BJ (cell line): ENCODE measurements around the gene SIGLECL1. TPM values are rescaled to one million over a fixed set of nuclear protein-coding genes. Genes with fewer than 3 reads are reported as not detected.

Experiments
- CTCF ChIA-PET: fragments of 350-600 bp; formaldehyde crosslinking; extraction: SDS; loops from one replicate; lab custom pipeline; 2021; ENCODE audit warnings: antibody characterized with exemption, inconsistent platforms; lab: Yijun Ruan, JAX
- POLR2A ChIA-PET: fragments of 300-600 bp; sonication (Branson Sonifier 250); formaldehyde crosslinking; extraction: SDS; loops from one replicate; lab custom pipeline; 2021; ENCODE audit warnings: antibody characterized with exemption; lab: Charles Lee
- DNase-seq: peaks from one replicate; pipeline ENCODE4 v3.0.0-alpha.2; 2011; ENCODE audit warnings: low read depth
- H3K27me3 ChIP-seq: 2 replicates; pipeline ENCODE4 v1.6.0; 2011; ENCODE audit warnings: low read length; ENCODE audit not compliant: control insufficient read depth, insufficient read depth
- H3K36me3 ChIP-seq: 2 replicates; pipeline ENCODE4 v1.5.1; 2011; ENCODE audit warnings: low read length; ENCODE audit not compliant: control insufficient read depth, insufficient read depth
- H3K4me3 ChIP-seq: 2 replicates; pipeline ENCODE4 v1.5.1; 2011; ENCODE audit warnings: low read depth, mild to moderate bottlenecking, control low read depth, low read length
- polyA plus RNA-seq: library from polyadenylated mRNA; depleted of rRNA; stranded (reverse); fragments of >200 nt; gene quantifications from 2 replicates; pipeline ENCODE4 v1.2.3, GENCODE V29; 2011
- TF ChIP-seq, protein P1 (sequence below): IDR thresholded peaks from 2 replicates; pipeline ENCODE4 v1.5.1; 2011; ENCODE audit warnings: low read depth, mild to moderate bottlenecking, control low read depth, inconsistent platforms, low read length, moderate library complexity; ENCODE audit not compliant: insufficient read depth

SIGLECL1 gene
- polyA plus RNA-seq, 1 experiment = not detected

DNA sequence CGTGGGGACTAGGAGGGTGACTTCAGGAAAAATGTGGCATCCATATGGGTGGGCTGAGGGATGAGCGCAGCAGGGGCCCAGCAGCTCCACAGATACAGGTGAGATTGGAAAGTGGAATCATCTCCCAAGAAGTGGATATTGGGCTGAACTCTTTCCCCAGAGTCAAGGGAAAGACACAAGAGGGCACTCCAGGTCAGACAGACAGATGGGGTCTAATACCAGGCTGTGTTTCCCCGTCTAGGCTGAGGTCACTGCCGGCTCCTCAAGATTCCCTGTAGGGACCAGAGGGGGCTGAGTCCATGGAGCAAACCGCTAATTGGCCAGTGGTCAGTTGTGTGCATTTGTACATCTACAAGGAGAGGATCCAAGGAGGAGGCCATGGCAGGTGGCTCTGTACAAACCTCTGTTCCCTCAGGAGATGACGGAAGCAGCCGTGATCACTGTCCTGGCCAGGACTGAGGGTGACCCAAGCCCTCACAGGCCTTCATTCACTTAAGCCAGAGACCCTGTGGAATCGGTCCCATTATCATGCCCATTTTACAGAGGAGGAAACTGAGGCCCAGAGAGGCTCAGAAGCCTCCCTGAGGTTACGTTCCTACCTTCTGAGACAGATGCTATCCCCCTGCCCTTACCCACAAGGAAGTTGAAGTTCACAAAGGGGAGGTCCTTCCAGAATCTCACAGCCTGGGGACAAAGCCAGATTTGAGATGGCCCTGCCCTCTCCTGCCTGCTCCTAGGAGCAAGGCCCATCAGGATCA is 45.6 kb downstream of the SIGLECL1 start:
- CTCF ChIA-PET = no interaction called here
- TF ChIP-seq, protein P1, sequence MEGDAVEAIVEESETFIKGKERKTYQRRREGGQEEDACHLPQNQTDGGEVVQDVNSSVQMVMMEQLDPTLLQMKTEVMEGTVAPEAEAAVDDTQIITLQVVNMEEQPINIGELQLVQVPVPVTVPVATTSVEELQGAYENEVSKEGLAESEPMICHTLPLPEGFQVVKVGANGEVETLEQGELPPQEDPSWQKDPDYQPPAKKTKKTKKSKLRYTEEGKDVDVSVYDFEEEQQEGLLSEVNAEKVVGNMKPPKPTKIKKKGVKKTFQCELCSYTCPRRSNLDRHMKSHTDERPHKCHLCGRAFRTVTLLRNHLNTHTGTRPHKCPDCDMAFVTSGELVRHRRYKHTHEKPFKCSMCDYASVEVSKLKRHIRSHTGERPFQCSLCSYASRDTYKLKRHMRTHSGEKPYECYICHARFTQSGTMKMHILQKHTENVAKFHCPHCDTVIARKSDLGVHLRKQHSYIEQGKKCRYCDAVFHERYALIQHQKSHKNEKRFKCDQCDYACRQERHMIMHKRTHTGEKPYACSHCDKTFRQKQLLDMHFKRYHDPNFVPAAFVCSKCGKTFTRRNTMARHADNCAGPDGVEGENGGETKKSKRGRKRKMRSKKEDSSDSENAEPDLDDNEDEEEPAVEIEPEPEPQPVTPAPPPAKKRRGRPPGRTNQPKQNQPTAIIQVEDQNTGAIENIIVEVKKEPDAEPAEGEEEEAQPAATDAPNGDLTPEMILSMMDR = no peak
- H3K4me3 ChIP-seq = no peak overlapping the region
- POLR2A ChIA-PET = no interaction called here
- H3K36me3 ChIP-seq = no peaks in the 10 kb centered on the region
- H3K27me3 ChIP-seq = no peaks in the 10 kb centered on the region
- DNase-seq = no peak

DNA sequence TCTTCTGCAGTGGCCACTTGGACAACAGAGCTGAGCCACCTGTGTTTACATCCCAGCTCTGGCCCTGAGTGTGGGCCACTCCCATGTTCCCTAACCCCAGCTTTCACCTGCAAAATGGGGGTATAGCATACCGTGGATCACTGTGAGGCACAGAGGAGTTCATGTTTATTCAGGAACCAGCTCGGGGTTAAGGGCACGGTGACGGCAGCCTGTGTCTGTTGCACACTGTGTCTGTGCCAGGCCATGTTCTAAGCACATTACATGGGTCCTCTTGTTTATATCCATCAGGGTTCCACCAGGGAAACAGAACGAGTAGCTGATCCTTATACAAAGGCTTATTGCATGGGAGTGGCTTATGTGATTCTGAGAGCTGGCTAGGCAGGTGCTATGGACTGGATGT is 46.5 kb downstream of the SIGLECL1 start:
- DNase-seq = no peak
- TF ChIP-seq, protein P1 = no peak
- Histone ChIP-seq H3K27me3 (no peaks in the 10 kb centered on the region), H3K36me3 (no peaks in the 10 kb centered on the region), H3K4me3 (no peak overlapping the region)
- ChIA-PET CTCF (interaction anchor here (0.9 kb wide), 1 partner anchor 121 kb away, joined by 3 read pairs; no protein-coding TSS in a partner anchor), POLR2A (no interaction called here)

DNA sequence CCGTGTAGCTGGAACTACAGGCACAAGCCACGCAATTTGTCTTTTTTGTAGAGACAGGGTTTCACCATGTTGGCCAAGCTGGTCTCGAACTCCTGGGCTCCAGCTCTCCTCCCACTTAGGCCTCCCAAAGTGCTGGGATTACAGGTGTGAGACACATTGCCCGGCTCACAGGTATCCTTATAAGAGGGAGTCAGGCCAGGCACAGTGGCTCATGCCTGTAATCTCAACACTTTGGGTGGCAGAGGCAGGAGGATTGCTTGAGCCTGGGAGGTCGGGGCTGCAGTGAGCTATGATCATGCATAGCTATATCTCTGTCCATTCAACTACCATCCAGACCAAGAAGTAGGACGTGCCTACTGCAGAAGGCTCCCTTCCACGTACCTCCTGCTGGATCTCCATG is 50.4 kb downstream of the SIGLECL1 start:
- H3K27me3 ChIP-seq = no peaks in the 10 kb centered on the region
- H3K36me3 ChIP-seq = no peaks in the 10 kb centered on the region
- no peak overlapping the region for H3K4me3 ChIP-seq
- ChIA-PET CTCF (no interaction called here), POLR2A (no interaction called here)
- DNase-seq = no peak
- TF ChIP-seq, protein P1 = no peak

DNA sequence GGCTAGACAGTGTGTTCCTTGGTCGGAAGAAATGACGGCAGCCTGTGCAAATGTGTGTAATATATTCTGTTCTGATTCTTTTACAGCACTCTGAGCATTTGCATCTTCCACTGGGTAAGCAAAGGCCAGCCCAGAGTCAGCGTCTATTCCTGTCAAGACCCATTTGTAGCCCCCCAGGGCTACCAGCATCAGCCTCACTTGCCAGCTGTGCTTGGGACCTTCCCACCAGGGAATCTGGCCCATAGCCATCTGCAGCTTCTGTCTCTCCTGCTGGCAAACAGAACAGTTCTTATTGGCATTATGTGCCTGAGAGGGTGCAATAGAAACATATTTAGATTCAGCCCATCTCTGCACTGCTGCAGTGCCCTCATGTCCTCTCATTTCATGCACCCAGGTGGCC is 54.6 kb downstream of the SIGLECL1 start:
- ChIA-PET POLR2A (no interaction called here), CTCF (no interaction called here)
- Histone ChIP-seq H3K4me3 (no peak overlapping the region), H3K36me3 (no peaks in the 10 kb centered on the region), H3K27me3 (no peaks in the 10 kb centered on the region)
- TF ChIP-seq, protein P1 = no peak
- no peak for DNase-seq

DNA sequence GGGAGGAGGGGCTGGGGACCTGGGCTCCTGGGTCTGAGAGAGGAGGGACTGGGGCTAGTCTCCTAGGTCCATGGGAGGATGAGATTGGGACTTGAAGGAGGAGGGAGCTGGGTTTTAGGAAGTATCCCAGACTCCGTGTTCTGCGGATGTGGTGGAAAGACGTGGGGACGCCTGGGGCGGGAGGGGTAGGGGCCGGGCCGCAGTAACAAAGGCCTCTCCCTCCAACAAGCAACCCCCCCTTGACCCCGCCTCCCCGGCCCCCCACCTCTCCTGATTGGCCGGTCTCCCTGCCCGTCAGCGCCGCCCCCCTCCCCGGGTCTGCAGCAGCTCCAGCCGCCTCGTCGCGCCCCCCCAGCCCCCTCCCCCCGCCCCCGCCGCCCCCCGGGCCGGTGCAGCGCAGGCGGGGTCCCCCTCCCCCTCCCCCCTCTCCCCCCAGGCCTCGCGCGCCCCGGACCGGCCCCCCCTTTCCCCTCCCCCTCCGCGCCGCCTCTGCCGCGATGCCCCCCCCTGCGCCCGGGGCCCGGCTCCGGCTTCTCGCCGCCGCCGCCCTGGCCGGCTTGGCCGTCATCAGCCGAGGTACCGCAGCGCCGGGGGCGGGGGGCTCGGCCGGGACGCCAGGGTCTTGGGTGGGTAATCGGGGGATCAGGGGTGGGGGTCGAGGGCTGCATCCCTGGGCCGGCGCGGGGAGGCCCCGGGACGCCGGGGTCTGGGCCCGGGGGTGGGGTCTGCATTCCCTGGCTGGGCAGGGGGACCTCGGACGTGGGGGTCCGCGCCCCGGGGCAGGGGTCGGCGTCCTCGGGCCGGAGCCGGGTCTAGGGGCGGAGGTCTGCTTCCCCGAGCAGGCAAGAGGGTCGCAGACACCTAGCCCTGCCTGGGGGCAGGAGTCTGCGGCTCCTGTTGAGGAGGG is 60.7 kb downstream of the SIGLECL1 start, which contains the start of gene IGLON5:
IGLON5 (plus strand) TSS at position 294 of the 907 bp plus-strand sequence; CDS start at position 498, 204 bp downstream.
- CTCF ChIA-PET = no interaction called here
- POLR2A ChIA-PET = no interaction called here
- H3K27me3 ChIP-seq = no peaks in the 10 kb centered on the region
- no peak for DNase-seq
- H3K36me3 ChIP-seq = no peaks in the 10 kb centered on the region
- TF ChIP-seq, protein P1 = no peak
- H3K4me3 ChIP-seq = no peak within 1 kb of the TSS
